ENCODE data around the gene SMIM5.

Gene SMIM5

DNA sequence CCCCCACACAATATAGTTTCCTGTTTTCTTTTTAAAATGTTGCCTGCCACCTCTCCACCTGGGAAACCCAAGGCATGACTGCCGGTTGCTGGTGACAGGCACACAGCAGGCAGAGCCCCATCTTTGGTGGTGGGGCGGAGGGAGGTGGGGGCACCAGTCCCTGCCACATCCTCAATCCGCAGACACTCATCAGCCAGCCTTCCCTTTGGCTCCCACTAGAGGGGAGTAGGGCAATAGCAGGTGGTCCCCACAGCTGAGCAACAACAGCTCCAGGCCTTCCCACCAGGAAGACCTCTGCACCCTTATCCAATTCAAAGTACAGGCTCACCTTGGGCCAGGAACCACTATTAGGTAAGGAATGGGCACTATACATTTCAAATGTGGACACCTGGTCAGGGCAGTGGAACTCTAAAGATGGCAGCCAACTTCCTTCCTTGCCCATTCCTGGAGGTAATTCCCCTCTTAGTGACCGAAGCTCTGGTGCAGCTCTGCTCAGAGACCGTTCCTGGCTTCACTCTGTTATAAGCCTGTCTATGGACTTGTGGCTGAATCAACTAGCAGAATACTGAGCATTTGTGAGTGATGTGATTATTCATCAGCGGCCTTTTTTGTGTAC is 19.8 kb downstream of the SMIM5 start:
- no peak for TF ChIP-seq TAF1 (IDR thresholded peaks at IDR 0.05; ENCODE audit: low read depth)
- peak; percentile 88 for TF ChIP-seq RAD21 (IDR thresholded peaks at IDR 0.05; ENCODE audit: low read depth)

DNA sequence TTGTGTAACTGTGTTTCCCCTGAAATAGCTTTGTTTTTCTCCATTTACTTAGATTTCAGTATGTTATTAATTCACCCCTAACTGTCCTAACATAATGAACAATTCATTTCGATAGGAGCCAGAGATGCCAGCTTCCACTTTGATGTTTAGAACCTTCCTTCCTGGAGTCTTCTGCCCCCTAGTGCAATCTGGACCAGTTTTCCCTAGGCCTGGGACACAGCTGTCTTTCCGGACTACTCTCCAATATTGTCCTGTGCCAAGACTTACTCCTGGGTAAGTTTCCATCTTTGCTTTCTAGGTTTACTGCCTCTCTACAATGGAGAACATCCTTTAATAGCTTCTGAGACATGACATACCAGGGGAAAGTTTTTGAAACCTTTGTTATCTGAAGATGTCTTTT is 20.9 kb downstream of the SMIM5 start:
- TF ChIP-seq, protein P1, sequence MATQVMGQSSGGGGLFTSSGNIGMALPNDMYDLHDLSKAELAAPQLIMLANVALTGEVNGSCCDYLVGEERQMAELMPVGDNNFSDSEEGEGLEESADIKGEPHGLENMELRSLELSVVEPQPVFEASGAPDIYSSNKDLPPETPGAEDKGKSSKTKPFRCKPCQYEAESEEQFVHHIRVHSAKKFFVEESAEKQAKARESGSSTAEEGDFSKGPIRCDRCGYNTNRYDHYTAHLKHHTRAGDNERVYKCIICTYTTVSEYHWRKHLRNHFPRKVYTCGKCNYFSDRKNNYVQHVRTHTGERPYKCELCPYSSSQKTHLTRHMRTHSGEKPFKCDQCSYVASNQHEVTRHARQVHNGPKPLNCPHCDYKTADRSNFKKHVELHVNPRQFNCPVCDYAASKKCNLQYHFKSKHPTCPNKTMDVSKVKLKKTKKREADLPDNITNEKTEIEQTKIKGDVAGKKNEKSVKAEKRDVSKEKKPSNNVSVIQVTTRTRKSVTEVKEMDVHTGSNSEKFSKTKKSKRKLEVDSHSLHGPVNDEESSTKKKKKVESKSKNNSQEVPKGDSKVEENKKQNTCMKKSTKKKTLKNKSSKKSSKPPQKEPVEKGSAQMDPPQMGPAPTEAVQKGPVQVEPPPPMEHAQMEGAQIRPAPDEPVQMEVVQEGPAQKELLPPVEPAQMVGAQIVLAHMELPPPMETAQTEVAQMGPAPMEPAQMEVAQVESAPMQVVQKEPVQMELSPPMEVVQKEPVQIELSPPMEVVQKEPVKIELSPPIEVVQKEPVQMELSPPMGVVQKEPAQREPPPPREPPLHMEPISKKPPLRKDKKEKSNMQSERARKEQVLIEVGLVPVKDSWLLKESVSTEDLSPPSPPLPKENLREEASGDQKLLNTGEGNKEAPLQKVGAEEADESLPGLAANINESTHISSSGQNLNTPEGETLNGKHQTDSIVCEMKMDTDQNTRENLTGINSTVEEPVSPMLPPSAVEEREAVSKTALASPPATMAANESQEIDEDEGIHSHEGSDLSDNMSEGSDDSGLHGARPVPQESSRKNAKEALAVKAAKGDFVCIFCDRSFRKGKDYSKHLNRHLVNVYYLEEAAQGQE (IDR thresholded peaks at IDR 0.05; ENCODE audit: low read depth): no peak
- TF ChIP-seq RAD21 (IDR thresholded peaks at IDR 0.05; ENCODE audit: low read depth): peak; percentile 48

DNA sequence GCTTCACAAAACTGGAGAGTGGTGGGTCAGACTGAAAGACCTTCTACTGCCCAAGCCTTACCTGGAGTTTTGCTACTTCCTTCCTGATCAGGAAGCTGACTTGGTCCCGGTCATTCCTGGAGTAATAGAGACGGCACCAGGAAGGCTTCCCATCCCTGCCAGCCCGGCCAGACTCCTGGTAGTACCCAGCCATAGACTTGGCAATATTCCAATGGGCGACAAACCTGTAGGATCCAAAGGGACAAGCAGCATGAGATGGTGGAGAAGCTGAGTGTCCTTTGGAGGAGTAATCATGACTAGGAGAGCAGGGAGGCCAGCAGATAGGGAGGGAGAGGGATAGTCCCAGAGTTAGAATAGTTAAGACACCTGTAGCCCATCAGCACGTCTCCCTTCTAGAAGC is 25.0 kb downstream of the SMIM5 start:
- TF ChIP-seq NFIC (IDR thresholded peaks at IDR 0.05): no peak
- no peak for TF ChIP-seq RAD21 (IDR thresholded peaks at IDR 0.05; ENCODE audit: low read depth)

DNA sequence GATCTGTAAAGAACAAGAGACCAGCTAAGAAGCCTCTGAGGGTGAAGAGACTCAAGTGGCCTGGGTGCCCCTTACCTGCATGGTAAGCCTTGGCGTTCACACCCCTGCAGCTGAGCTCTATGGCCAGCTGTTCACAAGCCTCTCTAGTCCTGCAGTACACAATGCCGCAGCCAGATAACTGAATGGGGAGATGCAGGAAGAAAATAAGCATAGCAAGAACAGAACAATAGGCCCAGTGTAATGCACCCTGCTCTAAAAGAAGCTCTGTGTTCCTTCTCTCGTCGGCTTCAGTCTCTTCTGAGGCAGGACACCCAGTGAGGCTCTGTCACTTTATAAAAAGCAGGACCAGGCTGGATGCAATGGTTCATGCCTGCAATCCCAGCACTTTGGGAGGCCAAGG is 28.3 kb downstream of the SMIM5 start:
- no peak for TF ChIP-seq FOXM1 (IDR thresholded peaks at IDR 0.05; ENCODE audit: borderline replicate concordance, low read depth)
- TF ChIP-seq, protein P2, sequence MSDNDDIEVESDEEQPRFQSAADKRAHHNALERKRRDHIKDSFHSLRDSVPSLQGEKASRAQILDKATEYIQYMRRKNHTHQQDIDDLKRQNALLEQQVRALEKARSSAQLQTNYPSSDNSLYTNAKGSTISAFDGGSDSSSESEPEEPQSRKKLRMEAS (IDR thresholded peaks at IDR 0.05): no peak
- TF ChIP-seq, protein P1 (IDR thresholded peaks at IDR 0.05; ENCODE audit: low read depth): no peak
- TF ChIP-seq TCF12 (IDR thresholded peaks at IDR 0.05; ENCODE audit: low read depth): no peak
- no peak for TF ChIP-seq RAD21 (IDR thresholded peaks at IDR 0.05; ENCODE audit: low read depth)
- TF ChIP-seq CREB1 (IDR thresholded peaks at IDR 0.05; ENCODE audit: low read depth): no peak
- TF ChIP-seq TAF1 (IDR thresholded peaks at IDR 0.05; ENCODE audit: low read depth): no peak
- TF ChIP-seq EGR1 (IDR thresholded peaks at IDR 0.05): no peak
- TF ChIP-seq ZBTB7A (IDR thresholded peaks at IDR 0.05; ENCODE audit: low read depth): no peak
- no peak for TF ChIP-seq EP300 (IDR thresholded peaks at IDR 0.05; ENCODE audit: borderline replicate concordance)
- TF ChIP-seq, protein P3, sequence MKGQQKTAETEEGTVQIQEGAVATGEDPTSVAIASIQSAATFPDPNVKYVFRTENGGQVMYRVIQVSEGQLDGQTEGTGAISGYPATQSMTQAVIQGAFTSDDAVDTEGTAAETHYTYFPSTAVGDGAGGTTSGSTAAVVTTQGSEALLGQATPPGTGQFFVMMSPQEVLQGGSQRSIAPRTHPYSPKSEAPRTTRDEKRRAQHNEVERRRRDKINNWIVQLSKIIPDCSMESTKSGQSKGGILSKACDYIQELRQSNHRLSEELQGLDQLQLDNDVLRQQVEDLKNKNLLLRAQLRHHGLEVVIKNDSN (IDR thresholded peaks at IDR 0.05): no peak
- no peak for TF ChIP-seq YY1 (IDR thresholded peaks at IDR 0.05; ENCODE audit: low read depth)

DNA sequence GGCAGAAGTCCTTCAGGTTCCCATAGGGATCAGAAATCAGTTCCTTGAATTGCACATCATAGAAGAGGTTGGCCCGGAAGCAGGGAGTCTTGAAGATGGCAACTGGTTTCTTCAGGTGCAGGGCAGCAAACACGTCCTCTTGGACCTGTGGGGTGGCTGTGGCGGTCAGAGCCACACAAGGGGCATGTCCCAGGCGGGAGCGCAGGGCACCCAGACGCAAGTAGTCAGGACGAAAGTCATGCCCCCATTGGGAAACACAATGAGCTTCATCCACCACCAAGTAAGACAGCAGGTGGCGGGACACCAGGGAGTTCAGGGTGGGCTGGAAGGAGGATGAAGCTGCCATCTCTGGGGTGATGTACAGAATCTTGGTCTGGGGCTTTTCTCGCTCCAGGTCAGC is 29.3 kb downstream of the SMIM5 start:
- TF ChIP-seq NFIC (IDR thresholded peaks at IDR 0.05): no peak
- TF ChIP-seq, protein P1 (IDR thresholded peaks at IDR 0.05; ENCODE audit: low read depth): no peak
- TF ChIP-seq TEAD4 (IDR thresholded peaks at IDR 0.05): no peak
- TF ChIP-seq FOXM1 (IDR thresholded peaks at IDR 0.05; ENCODE audit: borderline replicate concordance, low read depth): no peak
- TF ChIP-seq, protein P2 (IDR thresholded peaks at IDR 0.05): no peak
- no peak for TF ChIP-seq TCF12 (IDR thresholded peaks at IDR 0.05; ENCODE audit: low read depth)
- TF ChIP-seq, protein P3 (IDR thresholded peaks at IDR 0.05): no peak
- TF ChIP-seq EP300 (IDR thresholded peaks at IDR 0.05; ENCODE audit: borderline replicate concordance): no peak
- TF ChIP-seq YY1 (IDR thresholded peaks at IDR 0.05; ENCODE audit: low read depth): no peak
- TF ChIP-seq CREB1 (IDR thresholded peaks at IDR 0.05; ENCODE audit: low read depth): no peak
- no peak for TF ChIP-seq ZBTB7A (IDR thresholded peaks at IDR 0.05; ENCODE audit: low read depth)
- TF ChIP-seq CEBPB (IDR thresholded peaks at IDR 0.05): no peak
- no peak for TF ChIP-seq RAD21 (IDR thresholded peaks at IDR 0.05; ENCODE audit: low read depth)
- no peak for TF ChIP-seq TAF1 (IDR thresholded peaks at IDR 0.05; ENCODE audit: low read depth)
- TF ChIP-seq EGR1 (IDR thresholded peaks at IDR 0.05): no peak

Data from Ishikawa (cell line).